ENCODE measurements around the gene SUN3.

The SUN3 gene

GRCh38 chr7:48058990-48059389 lies 30.1 kb upstream of the SUN3 start:
- no peak overlapping the region for H3K4me3 ChIP-seq (ENCODE audit: low read depth, low read length)
- DNase-seq (ENCODE audit: low read depth): no peak
- TF ChIP-seq CTCF (IDR thresholded peaks at IDR 0.05; ENCODE audit: control insufficient read depth, extremely low read depth, insufficient read depth): no peak

- no peak for DNase-seq (ENCODE audit: low read depth)
- H3K4me3 ChIP-seq (ENCODE audit: low read depth, low read length): no peak overlapping the region
- no peak for TF ChIP-seq CTCF (IDR thresholded peaks at IDR 0.05; ENCODE audit: control insufficient read depth, extremely low read depth, insufficient read depth)
Measured at GRCh38 chr7:48053736-48054135, 24.8 kb upstream of the SUN3 start.

- H3K4me3 ChIP-seq (ENCODE audit: low read depth, low read length): no peak overlapping the region
- no peak for DNase-seq (ENCODE audit: low read depth)
- TF ChIP-seq CTCF (IDR thresholded peaks at IDR 0.05; ENCODE audit: control insufficient read depth, extremely low read depth, insufficient read depth): no peak
Measured at GRCh38 chr7:48052748-48053147, 23.8 kb upstream of the SUN3 start.

- TF ChIP-seq CTCF (IDR thresholded peaks at IDR 0.05; ENCODE audit: control insufficient read depth, extremely low read depth, insufficient read depth): no peak
- no peak for DNase-seq (ENCODE audit: low read depth)
- no peak overlapping the region for H3K4me3 ChIP-seq (ENCODE audit: low read depth, low read length)
Measured at GRCh38 chr7:48049850-48050249, 20.9 kb upstream of the SUN3 start.

- DNase-seq (ENCODE audit: low read depth): no peak
- TF ChIP-seq CTCF (IDR thresholded peaks at IDR 0.05; ENCODE audit: control insufficient read depth, extremely low read depth, insufficient read depth): no peak
- H3K4me3 ChIP-seq (ENCODE audit: low read depth, low read length): no peak overlapping the region
Measured at GRCh38 chr7:48048113-48048512, 19.2 kb upstream of the SUN3 start.

GRCh38 chr7:48046458-48046857 lies 17.6 kb upstream of the SUN3 start:
- H3K4me3 ChIP-seq (ENCODE audit: low read depth, low read length): no peak overlapping the region
- TF ChIP-seq CTCF (IDR thresholded peaks at IDR 0.05; ENCODE audit: control insufficient read depth, extremely low read depth, insufficient read depth): no peak
- DNase-seq (ENCODE audit: low read depth): no peak

- DNase-seq (ENCODE audit: low read depth): no peak
- TF ChIP-seq CTCF (IDR thresholded peaks at IDR 0.05; ENCODE audit: control insufficient read depth, extremely low read depth, insufficient read depth): no peak
- H3K4me3 ChIP-seq (ENCODE audit: low read depth, low read length): no peak overlapping the region
Measured at GRCh38 chr7:48045195-48045765, 16.4 kb upstream of the SUN3 start.
